COLO668 (cell line): ENCODE measurements around the gene CALML6.
"Not testable (repeated sequence)": the region's sequence is repeated elsewhere in the genome, so short reads cannot be mapped to it uniquely, and the experiment has no call there.

Experiments
- DNase-seq: peaks from one replicate; lab custom pipeline; 2025; ENCODE audit not compliant: unreplicated experiment; lab: John Stamatoyannopoulos, UW

Gene CALML6

GRCh38 chr1:1914971-1915692 is at the start of gene CALML6:
Gene CALML6, plus strand, starts transcription at chr1:1915260. Its CDS starts 21 bp downstream, at chr1:1915281.
- DNase-seq = no peak

- no peak for DNase-seq
Measured at GRCh38 chr1:1867164-1867563, 47.9 kb upstream of the CALML6 start.

- no peak for DNase-seq
Measured at GRCh38 chr1:1869469-1869868, 45.6 kb upstream of the CALML6 start.

GRCh38 chr1:1872329-1872994 is 42.6 kb upstream of the CALML6 start:
- no peak for DNase-seq

GRCh38 chr1:1873186-1873585 is 41.9 kb upstream of the CALML6 start:
- no peak for DNase-seq

GRCh38 chr1:1874901-1875300 is 40.2 kb upstream of the CALML6 start:
- DNase-seq = no peak

GRCh38 chr1:1875932-1876331 is 39.1 kb upstream of the CALML6 start:
- DNase-seq = no peak

- no peak for DNase-seq
Measured at GRCh38 chr1:1876335-1876930, 38.6 kb upstream of the CALML6 start.

- no peak for DNase-seq
Measured at GRCh38 chr1:1877865-1878436, 37.1 kb upstream of the CALML6 start.

- no peak for DNase-seq
Measured at GRCh38 chr1:1879942-1880341, 35.1 kb upstream of the CALML6 start.

- no peak for DNase-seq
Measured at GRCh38 chr1:1880617-1881312, 34.3 kb upstream of the CALML6 start.

- DNase-seq = peak; percentile 85
Measured at GRCh38 chr1:1881727-1882126, 33.3 kb upstream of the CALML6 start.

- DNase-seq = no peak
Measured at GRCh38 chr1:1883092-1883873, 31.8 kb upstream of the CALML6 start.

GRCh38 chr1:1883890-1884289 is 31.2 kb upstream of the CALML6 start:
- DNase-seq = not testable (repeated sequence)

- DNase-seq = peak; percentile 24
Measured at GRCh38 chr1:1889090-1889750, 25.8 kb upstream of the CALML6 start.

- peak; percentile 89 for DNase-seq
Measured at GRCh38 chr1:1889847-1890505, 25.1 kb upstream of the CALML6 start.

GRCh38 chr1:1890506-1891348 is 24.3 kb upstream of the CALML6 start, which contains the start of gene GNB1:
Gene GNB1, minus strand, starts transcription at chr1:1891087. Its CDS starts 65,634 bp downstream, at chr1:1825453.
- DNase-seq = peak; percentile 99

GRCh38 chr1:1891349-1892078 is 23.5 kb upstream of the CALML6 start:
- peak; percentile 81 for DNase-seq
